HG03432 (cell line): ENCODE measurements around the gene TSHZ3.

Experiments used
- ATAC-seq: cut with Tn5 transposase; IDR thresholded peaks from one replicate; pipeline ENCODE4 v1.9.1; 2021; ENCODE audit warnings: mild to moderate bottlenecking, moderate library complexity; ENCODE audit not compliant: unreplicated experiment

The TSHZ3 gene

GRCh38 chr19:31290931-31291590, 58.2 kb downstream of the TSHZ3 start:
- no peak for ATAC-seq

GRCh38 chr19:31289976-31290375, 59.3 kb downstream of the TSHZ3 start:
- ATAC-seq, result no peak

- no peak for ATAC-seq
Measured at GRCh38 chr19:31289381-31289880, 59.8 kb downstream of the TSHZ3 start.

GRCh38 chr19:31286491-31286890, 62.7 kb downstream of the TSHZ3 start:
- ATAC-seq, result no peak

- no peak for ATAC-seq
Measured at GRCh38 chr19:31285744-31286143, 63.5 kb downstream of the TSHZ3 start.

- ATAC-seq, result no peak
Measured at GRCh38 chr19:31284621-31285020, 64.6 kb downstream of the TSHZ3 start.

- no peak for ATAC-seq
Measured at GRCh38 chr19:31283701-31284100, 65.5 kb downstream of the TSHZ3 start.

- ATAC-seq, result no peak
Measured at GRCh38 chr19:31282346-31282745, 66.9 kb downstream of the TSHZ3 start.

- no peak for ATAC-seq
Measured at GRCh38 chr19:31280287-31281006, 68.8 kb downstream of the TSHZ3 start.

GRCh38 chr19:31279436-31279765, 69.8 kb downstream of the TSHZ3 start:
- ATAC-seq, result no peak

- no peak for ATAC-seq
Measured at GRCh38 chr19:31278555-31279435, 70.4 kb downstream of the TSHZ3 start.

GRCh38 chr19:31277516-31277915, 71.7 kb downstream of the TSHZ3 start:
- ATAC-seq, result no peak

- ATAC-seq, result no peak
Measured at GRCh38 chr19:31276831-31277230, 72.4 kb downstream of the TSHZ3 start.

- no peak for ATAC-seq
Measured at GRCh38 chr19:31275068-31275334, 74.2 kb downstream of the TSHZ3 start.

GRCh38 chr19:31274251-31275067, 74.8 kb downstream of the TSHZ3 start:
- ATAC-seq, result no peak

- no peak for ATAC-seq
Measured at GRCh38 chr19:31272583-31273106, 76.6 kb downstream of the TSHZ3 start.

- no peak for ATAC-seq
Measured at GRCh38 chr19:31271306-31271911, 77.8 kb downstream of the TSHZ3 start.

- ATAC-seq, result no peak
Measured at GRCh38 chr19:31270897-31271296, 78.3 kb downstream of the TSHZ3 start.

GRCh38 chr19:31269425-31270127, 79.7 kb downstream of the TSHZ3 start:
- ATAC-seq, result no peak
